Measurements from ENCODE around the gene NHERF1.
A peak's percentile ranks its signal among the peaks of the same experiment; 100 is the strongest.

The NHERF1 gene

DNA sequence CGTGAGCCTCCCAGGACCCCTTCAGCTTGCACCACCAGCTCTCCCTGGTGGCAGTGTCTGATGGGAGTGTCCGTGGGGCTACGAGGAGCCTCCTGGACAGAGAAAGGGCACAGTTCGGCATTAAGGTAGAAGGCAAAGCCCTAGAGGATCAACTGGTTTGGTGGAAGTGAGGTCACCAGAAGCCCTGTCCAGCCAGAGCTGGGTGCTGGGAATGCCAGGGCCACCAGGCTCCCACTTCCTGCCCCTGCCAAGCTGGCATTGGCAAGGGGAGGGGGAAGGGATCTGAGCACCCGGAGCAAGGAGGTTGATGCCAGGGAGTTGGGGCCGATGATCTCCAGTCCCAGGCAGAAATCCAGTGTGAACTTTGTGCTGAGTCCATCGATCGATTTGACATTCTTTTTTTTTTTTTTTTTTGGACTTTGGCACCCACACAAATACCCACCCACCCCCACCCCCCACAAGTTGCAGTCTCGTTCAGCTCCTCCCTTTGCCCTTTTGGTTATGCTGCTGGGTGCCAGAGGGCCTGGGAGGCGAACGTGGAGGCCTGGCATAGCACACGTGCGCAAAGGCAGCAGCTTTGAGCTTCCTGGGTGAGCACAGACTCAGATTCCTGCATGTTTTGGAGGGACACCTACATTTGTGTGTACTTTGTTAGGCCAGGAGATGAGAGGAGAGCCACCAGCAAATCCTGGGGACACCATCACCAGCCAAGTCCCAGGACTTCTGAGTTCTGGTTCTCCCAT, 2.1 kb downstream of the NHERF1 start:
- no peak for DNase-seq

DNA sequence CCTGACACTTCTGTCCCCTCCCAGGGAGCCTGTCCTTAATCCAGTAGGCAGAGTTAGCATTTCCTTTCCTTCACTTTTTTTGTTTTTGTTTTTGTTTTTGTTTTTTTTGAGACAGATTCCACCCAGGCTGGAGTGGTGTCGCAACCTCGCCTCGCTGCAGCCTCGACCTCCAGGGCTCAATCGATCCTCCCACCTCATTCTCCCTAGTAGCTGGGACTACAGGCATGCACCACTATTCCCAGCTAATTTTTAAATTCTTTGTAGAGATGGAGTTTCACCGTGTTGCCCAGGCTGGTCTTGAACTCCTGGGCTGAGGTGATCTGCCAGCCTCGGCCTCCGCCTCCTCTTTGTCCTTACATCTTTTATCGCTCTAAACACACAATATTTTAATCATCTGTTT, 4.0 kb downstream of the NHERF1 start:
- DNase-seq, result no peak

DNA sequence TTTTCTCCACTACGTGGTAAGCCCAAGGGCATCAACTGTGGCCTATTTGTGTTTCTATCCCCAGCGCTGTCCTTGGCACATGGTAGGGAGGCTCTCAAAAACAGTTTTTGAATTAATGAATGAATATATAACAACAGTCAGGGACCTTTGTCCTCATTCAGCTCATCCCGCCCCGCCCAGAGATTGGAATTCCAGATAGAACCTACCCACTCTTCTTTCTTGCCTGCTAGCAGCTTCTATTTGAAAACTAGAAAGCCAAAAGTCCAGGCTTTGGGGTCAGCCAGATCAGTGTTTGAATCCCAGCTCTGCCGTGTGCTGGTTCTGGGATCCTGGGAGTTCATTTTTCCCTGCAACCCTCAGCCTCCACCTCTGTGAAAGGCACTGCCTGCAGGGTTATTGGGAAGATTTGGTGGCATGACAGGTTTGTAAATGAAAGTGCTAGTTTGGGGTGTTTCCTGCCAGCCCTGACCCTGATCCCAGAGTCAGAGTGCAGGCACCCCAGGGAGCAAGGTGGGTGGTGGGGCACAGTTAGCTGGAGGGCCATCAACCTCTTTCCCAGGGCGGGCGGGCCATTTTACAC, 4.5 kb downstream of the NHERF1 start:
- no peak for DNase-seq

DNA sequence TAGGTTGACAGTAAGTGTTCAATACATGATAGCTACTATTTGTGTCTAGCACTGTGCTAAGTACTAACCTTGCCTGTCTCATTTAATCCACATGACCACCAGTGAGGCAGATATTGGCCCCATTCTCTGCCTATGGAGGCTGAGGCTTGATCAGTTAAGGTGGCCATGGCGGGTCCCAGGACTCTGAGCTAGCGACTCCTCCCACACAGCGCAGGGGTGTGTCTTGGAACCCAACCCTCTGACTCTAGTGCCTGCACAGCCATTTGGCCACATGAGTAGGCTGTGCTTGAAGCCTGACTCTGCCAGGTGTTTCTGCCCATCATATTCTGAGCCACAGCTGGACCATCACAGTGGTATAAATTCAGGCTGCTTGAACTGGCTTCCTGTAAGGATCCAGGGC, 6.4 kb downstream of the NHERF1 start:
- DNase-seq, result no peak

DNA sequence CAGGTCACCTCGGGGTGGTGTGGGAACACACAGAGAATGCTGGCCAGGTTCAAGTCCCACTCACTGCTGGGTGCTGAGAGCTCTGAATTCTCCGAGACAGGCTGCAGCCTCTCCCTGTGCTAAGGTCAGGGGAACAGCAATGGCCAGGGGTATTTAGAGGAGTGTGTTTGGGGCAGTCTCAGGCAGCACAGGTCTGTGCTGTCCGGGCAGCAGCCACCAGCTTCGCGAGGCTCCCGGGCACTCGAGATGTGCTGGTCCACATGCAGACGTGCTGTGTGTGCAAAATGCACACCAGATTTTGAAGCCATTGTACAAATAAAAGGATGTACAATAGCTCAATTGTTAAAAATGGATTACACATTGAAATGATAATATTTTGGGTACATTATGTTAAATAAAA, 7.1 kb downstream of the NHERF1 start:
- DNase-seq, result no peak

DNA sequence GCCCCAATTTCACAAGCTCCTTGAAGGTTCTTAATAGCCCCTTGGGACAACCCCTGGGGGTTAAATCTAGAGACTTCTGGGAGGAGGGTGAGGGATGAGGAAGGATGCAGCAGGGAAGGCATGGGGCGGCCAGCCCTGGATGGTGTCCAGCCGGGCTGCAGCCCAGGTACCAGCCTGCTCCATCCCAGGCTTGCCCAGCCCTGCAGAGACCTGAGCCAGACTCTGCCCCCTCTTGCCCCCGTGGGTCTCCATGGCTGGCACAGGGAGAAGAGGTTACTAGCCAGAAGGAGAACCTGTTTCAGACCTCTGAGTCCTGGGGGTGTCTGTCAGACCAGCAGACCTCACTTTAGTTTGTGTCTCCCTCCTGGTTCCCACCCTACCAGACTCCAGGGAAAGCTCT, 8.5 kb downstream of the NHERF1 start:
- DNase-seq, result no peak

DNA sequence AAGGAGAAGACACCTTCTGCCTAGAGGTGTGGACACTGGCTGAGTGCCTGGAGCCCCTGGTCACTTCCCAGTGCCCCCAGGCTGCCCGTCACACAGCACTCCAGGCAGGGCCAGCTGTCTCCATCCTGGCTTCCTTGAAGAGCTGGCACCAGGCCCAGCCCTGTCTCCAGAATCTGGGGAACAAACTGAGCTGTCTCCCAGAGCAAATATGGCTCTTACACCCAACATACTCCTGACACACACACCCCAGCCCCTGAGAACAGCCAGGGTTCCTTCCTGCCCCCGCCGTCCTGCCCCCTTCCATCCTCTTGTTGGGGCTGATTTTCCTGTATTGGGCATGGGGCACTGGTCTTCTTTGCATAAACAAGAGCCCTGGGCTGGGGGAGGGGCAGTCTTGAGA, 9.1 kb downstream of the NHERF1 start:
- no peak for DNase-seq

DNA sequence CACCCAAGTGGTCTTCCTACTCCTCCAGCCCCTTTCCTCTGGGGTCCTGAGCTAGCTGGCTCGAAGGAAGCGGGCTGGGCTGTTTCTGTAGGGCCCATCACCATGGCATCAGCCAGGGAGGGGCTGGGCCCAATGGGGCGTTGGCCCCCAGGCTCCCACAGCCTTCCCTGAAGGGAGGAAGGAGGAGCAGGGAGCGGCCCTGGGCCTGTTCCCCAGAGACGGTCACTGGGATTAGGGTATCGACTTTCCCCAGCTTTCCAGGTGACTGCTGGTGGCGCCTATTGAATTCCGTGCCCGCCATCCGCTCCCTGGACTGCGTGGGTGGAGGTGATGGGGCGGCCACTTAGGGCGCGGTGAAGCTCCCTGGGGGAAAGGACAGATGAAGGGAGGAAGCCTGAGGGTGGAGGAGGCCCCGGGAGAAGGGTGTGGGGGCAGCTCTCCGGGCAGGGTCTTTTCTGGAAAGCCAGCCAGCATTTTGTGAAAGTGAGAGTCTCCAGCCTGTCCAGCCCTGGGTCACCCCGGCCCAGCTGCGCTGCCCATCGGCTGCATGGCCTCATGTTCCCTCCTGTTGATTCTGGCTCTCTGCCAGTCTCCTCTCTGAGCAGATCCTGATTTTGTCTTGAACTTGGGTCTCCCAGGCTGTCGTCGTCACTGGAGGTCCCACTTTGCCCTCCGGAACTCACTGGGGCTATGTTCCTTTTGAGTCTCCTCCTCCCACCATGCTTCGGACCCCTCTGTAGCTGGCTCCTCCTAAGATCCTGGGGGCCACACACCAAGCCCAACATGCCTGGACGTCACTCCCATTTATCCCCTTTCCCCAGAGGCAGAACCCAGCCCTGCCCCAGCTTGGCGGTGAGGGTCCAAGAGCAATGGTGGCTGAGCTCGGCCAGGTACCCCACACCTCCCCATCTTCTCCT, 9.8 kb downstream of the NHERF1 start:
- peak; percentile 26 for DNase-seq

DNA sequence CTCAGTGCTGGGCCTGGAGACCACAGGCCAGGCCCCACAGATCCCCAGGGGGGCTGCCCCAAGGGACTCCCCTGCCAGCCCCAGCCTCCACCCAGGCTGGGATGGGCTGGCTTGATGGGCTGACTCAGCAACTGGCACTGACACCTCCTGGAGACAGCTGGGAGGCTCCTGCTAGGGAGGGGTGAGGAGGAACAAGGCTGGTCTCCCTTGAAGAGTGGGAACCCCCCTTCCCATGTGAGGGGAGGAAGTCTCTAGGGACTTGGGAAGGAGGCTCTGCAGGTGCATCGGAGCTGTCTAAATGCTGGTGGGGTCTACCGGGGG, 10.4 kb downstream of the NHERF1 start:
- DNase-seq, result no peak

DNA sequence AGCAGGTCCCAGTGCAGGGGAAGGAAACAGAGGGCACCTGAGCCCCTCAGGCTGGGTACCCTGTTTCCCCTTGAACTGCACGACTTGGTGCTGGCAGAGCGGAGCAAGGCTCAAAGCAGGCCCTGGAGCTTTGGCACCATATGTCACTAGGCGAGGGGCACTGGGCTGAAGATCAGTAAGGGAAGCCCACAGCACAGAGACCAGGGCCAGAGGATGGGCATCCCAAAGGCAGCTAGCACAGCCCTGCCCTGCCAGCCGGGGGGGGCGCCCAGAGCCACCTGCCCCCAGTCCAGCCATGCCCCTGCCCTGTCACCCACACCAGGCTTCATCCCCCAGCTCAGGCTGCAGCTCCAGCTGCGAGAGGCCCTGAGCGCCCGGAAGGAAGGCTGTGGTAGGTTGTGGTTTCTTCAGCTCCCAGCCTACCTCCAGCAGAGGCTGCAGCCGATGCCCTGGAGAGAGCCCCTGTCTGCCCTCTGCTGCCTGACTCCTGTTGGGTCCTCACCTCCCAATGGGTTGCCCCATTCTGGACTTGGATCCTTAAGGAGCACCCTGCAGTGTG, 10.9 kb downstream of the NHERF1 start:
- no peak for DNase-seq

DNA sequence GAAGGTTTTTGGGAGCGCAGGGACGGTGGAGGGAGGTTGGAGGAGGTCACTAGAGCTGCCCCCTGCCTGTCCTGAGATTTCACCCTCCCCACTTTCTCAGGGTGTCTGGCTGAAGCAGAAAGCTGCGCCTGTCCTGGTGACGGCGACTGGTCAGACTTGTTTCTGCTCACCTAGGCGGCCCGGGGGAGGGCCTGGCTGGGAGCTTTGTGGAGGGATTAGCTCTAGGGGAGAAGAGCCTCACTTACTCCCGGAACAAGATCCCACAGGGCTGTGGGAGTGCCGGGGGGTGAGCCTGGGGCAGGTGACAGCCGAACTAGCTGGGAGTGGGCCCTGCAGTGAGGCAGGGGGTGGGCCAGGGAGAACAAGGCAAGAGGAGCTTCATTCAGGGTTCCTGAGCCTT, 11.5 kb downstream of the NHERF1 start:
- no peak for DNase-seq

DNA sequence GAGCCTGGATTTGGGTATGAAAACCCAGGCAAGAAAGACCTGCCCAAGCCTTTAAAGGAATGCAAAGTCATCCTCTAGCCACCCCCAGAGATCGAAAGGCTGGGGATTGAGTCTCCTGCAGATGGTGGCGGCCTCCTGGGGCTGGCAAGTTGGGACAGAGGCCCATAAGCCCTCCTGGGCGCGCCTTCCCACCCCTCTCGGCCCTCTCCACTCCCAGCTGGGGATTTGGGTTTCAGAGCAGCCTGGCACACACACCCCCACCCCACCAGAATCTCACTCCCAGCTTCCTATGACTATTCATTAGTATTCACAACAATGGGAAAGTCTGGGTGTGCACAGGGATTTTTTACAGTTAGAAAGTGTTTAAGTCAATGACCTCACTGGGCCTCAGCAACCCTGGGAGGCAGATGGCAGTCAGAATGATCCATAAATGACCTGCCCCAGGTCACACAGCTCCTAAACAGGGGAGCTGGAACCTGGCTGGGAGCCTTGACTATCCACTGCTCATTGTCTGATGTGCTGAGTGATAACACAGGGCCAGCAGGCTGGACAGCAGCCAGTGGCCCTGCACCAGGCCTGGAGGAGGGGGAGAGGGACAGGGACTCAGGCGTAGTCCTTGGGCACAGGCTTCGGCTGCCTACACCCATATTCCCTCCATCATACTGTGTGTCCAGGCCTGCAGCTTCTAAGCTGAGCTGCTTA, 12.1 kb downstream of the NHERF1 start:
- no peak for DNase-seq

DNA sequence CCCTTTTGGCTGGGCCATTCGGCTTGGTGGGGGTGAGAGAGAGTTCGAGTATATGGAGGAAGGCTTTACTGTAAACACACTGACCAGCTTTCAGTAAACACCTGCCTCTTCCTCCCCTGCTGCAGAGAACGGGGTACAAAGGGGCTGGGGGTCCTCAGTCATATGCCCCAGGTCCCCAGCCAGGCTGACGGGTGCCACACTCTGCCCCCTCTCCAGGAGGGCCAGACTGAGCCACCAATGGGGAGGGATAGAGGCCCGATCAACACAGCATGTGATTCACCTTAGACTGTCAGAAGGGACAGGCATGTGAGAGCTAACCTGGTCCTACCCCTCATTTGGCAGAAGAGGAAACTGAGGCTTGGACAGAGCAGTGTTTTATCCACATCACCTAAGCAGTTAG, 13.0 kb downstream of the NHERF1 start:
- DNase-seq, result no peak

DNA sequence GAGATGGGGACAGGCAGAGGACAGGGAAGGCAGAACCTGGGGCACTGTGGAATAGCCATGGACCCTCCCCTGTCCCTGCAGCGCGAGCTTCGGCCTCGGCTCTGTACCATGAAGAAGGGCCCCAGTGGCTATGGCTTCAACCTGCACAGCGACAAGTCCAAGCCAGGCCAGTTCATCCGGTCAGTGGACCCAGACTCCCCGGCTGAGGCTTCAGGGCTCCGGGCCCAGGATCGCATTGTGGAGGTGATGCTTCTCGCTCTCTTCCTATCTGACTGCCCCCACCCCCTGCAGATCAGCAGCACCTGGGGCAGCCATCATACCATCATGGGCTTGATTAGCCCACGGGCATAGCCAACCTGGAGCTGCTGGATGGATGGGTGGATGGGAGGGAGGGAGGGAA, 13.5 kb downstream of the NHERF1 start:
- no peak for DNase-seq

DNA sequence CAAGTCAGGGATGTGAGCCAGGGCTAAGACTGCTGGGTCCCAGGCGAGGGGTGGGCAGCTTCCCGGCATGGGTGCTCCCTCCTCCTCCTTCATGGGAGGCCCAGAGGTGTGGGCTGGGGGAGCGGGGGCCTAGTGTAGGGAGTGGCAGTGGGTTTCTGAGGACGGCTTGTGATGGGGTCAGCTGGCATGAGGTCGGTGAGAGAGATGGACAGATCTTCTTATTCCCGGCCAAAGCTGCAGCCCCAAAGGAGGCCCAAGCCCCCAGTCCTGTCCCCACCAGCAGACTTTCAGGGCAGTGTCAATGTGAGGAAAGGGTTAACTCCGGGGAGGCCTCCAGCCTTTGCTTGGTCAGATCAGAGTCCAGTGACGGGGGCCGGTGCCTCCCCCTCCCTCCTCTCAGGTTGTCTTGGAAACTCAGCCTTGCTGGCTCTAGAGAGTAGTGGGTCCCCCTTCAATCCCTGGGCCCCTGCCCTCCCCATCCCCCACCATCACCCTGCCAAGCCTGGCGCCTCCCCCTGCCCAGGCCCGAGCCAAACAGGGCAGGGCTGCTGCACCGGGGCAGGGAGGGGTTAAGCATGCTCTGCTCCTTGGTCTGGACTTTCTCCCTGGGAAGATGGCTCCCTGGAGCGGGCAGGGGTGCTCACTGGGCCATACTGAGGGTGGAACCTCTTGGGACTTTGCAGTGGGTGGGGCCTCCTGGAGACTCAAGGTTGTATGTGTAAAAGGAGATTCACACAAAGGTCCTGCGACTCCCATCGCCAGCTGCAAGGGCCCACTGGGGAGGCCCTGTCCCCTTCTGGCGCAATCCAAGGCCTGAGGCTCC, 15.3 kb downstream of the NHERF1 start:
- no peak for DNase-seq

DNA sequence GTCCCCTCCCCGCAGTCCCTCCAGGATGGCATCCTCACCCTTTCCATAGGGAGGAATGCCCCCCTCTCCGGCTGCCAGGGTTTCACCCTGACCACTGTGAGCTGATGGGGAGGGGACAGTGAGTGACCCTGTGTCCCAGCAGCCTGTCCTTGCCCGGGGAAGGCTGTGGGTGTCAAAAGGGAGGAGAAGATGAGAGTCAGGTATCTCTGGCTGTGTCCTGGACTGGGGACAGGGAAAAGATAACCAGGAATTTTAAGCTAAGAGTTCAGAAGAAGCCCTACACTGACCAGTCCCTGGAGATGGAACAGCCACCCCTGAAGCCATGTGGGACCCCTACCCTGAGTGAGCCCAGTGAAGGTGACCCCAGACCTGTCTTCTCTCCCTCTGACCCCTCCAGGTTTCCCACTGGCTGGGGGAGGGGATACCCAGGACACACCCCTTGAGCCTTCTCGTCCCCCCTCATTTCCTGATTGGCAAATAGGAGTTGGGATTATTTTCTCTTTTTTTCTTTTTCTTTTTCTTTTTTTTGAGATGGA, 16.4 kb downstream of the NHERF1 start:
- no peak for DNase-seq

DNA sequence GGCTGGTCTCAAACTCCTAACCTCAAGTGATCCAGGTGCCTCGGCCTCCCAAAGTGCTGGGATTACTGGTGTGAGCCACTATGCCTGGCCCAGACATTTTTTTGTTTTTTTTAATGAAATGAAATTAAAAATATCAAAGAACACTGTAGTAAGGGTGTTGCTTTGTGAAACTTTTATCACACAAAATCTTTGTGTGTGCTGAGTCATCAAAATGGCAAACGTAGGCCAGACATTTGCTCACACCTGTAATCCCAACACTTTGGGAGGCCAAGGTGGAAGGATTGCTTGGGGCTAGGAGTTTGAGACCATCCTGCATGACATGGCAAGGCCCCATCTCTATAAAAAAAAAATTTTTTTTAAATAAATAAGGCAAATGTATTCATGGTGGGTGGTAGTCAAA, 18.0 kb downstream of the NHERF1 start:
- no peak for DNase-seq

DNA sequence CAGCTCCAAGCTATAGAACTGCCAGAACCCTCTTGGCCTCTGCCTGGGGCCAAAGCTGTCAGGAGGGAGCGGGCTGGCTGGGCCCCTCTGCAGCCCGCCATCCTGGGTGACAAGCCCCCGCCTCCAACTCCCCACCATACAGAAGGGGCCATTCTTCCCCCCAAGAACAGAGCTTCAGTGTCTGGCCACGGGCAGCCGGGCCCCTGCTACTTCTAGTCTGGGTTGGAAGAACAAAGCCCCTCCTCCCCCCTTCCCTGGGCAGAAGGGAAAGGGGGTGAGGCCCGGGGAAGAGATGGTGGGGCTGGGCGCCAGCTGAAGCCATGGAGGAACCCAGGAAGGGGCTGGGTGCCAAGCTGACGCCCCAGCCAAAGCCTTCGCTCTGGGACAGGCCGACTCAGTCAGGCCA, 18.7 kb downstream of the NHERF1 start:
- DNase-seq, result no peak

DNA sequence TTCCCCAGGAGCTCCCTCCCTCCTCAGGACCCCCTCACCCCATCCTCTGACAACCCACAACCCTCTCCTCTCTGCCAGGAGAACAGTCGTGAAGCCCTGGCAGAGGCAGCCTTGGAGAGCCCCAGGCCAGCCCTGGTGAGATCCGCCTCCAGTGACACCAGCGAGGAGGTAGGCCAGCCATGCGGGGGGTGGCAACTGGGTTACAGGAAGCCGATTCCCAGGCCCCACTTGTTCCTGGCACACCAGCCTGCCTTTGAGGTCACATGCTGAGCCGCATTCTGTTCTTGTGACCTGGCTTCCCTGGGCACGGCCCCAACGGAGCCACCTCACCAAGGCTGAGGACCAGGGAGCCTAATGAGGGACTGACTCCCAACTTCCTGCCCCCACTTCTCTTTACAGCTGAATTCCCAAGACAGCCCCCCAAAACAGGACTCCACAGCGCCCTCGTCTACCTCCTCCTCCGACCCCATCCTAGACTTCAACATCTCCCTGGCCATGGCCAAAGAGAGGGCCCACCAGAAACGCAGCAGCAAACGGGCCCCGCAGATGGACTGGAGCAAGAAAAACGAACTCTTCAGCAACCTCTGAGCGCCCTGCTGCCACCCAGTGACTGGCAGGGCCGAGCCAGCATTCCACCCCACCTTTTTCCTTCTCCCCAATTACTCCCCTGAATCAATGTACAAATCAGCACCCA, 19.8 kb downstream of the NHERF1 start:
- no peak for DNase-seq

DNA sequence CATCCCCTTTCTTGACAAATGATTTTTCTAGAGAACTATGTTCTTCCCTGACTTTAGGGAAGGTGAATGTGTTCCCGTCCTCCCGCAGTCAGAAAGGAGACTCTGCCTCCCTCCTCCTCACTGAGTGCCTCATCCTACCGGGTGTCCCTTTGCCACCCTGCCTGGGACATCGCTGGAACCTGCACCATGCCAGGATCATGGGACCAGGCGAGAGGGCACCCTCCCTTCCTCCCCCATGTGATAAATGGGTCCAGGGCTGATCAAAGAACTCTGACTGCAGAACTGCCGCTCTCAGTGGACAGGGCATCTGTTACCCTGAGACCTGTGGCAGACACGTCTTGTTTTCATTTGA, 20.3 kb downstream of the NHERF1 start:
- no peak for DNase-seq

DNA sequence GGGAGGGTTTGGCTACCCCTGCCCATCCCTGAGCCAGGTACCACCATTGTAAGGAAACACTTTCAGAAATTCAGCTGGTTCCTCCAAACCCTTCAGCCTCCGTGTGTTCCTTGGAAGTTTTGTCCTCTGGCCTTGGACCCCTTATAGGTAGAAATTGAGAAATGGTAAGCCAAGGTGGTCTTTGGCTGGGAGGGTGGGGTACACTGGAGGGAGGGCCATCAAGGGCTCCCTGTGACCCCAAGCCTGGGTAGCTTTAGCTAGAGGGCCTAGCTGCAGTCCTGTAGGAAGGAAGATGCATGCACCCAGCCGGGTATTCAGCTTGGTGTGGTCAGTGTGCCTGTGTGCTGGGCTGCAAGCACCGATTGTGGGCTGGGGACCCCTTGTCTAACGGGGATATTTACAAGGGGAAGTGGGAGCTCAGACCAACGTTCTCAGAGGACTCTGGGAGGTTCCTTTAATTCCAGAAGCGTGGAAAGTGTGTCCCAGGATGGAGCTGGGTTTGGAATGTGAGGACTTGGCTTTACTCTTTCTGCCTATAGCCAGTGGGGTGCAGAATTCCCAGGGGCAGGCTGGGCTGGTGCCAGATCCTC, 20.9 kb downstream of the NHERF1 start:
- no peak for DNase-seq

Measured in NCI-H526 treated with DMSO at 0.1 percent for 48 hours (cell line).